ENCODE measurements around the gene SMC3.

DNA sequence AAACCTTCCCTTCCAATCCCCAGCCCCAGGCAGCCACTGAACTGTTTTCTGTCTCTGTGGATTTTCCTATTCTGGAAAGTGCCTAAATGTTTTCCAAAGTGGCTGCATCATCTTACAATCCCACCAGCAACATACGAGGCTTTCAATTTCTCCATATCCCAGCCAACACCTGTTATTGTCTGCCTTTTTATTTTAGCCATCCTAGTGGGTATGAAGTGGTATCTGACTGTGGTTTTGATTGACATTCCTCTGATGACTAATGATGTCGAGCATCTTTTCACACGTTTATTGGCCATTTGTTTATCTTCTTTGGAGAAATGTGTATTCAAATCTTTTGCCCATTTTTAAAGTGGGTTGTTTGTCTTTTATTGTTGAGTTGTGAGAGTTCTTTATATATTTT lies 6.2 kb upstream of the SMC3 start:
- TF ChIP-seq, protein P1, sequence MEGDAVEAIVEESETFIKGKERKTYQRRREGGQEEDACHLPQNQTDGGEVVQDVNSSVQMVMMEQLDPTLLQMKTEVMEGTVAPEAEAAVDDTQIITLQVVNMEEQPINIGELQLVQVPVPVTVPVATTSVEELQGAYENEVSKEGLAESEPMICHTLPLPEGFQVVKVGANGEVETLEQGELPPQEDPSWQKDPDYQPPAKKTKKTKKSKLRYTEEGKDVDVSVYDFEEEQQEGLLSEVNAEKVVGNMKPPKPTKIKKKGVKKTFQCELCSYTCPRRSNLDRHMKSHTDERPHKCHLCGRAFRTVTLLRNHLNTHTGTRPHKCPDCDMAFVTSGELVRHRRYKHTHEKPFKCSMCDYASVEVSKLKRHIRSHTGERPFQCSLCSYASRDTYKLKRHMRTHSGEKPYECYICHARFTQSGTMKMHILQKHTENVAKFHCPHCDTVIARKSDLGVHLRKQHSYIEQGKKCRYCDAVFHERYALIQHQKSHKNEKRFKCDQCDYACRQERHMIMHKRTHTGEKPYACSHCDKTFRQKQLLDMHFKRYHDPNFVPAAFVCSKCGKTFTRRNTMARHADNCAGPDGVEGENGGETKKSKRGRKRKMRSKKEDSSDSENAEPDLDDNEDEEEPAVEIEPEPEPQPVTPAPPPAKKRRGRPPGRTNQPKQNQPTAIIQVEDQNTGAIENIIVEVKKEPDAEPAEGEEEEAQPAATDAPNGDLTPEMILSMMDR (IDR thresholded peaks at IDR 0.05; ENCODE audit: poor library complexity): no peak
- TF ChIP-seq EZH2 (IDR thresholded peaks at IDR 0.05; ENCODE audit: borderline replicate concordance) (no peak), EZH2phosphoT487 (IDR thresholded peaks at IDR 0.05; ENCODE audit: low read depth, severe bottlenecking, unreplicated experiment) (no peak)

Data from hepatocyte (in vitro differentiated cells).